WTC11 (cell line): Measurements from ENCODE around the gene TRMO. TPM values are rescaled to one million over a fixed set of nuclear protein-coding genes. Genes with fewer than 3 reads are reported as not detected.

Source experiments
- ATAC-seq: fragments of 200-7000 bp; cut with Tn5 transposase; 2 replicates; pipeline ENCODE4 v1.10.0; 2021; ENCODE audit warnings: mild to moderate bottlenecking, moderate library complexity
- CTCF ChIA-PET: fragments of 300-600 bp; sonication (Branson Sonifier 250); formaldehyde crosslinking; loops from one replicate; lab custom pipeline; 2021; ENCODE audit warnings: antibody characterized with exemption; lab: Charles Lee
- POLR2A ChIA-PET: fragments of 350-600 bp; sonication (Branson Sonifier 250); formaldehyde crosslinking; loops from one replicate; lab custom pipeline; 2021; ENCODE audit warnings: antibody characterized with exemption; lab: Charles Lee
- DNase-seq: peaks from one replicate; pipeline ENCODE4 v3.0.0; 2021; ENCODE audit warnings: low spot score
- H3K27ac Mint-ChIP-seq: 2 replicates; pipeline ENCODE4 v1.8.0; 2021; ENCODE audit warnings: mixed read lengths
- H3K27me3 Mint-ChIP-seq: 2 replicates; pipeline ENCODE4 v1.8.0; 2021; ENCODE audit warnings: low read depth, mild to moderate bottlenecking, moderate library complexity, mixed read lengths
- H3K36me3 Mint-ChIP-seq: 2 replicates; pipeline ENCODE4 v1.8.0; 2021; ENCODE audit warnings: mixed read lengths
- H3K4me1 Mint-ChIP-seq: 2 replicates; pipeline ENCODE4 v1.8.0; 2022; ENCODE audit warnings: mixed read lengths
- H3K4me3 Mint-ChIP-seq: 2 replicates; pipeline ENCODE4 v1.8.0; 2021; ENCODE audit warnings: mild to moderate bottlenecking, moderate library complexity, mixed read lengths
- H3K9me3 Mint-ChIP-seq: 2 replicates; pipeline ENCODE4 v1.8.0; 2021; ENCODE audit warnings: mixed read lengths
- ARID4B ChIP-seq: sonication (generic); formaldehyde crosslinking; IDR thresholded peaks from 2 replicates; pipeline ENCODE4 v1.8.0; 2023; ENCODE audit warnings: missing genetic modification reagents, mild to moderate bottlenecking, borderline replicate concordance
- ATF2 ChIP-seq: sonication (generic); formaldehyde crosslinking; IDR thresholded peaks from 2 replicates; pipeline ENCODE4 v1.8.1; 2022; ENCODE audit warnings: low read depth, missing genetic modification reagents, borderline replicate concordance
- CBFB ChIP-seq: sonication (generic); formaldehyde crosslinking; IDR thresholded peaks from 2 replicates; pipeline ENCODE4 v1.8.1; 2022; ENCODE audit warnings: mild to moderate bottlenecking, low read depth, missing genetic modification reagents
- HMGA2 ChIP-seq: fragments of 250-450 bp; sonication (Bioruptor Pico); IDR thresholded peaks from 2 replicates; pipeline ENCODE4 v1.4.0; 2021; ENCODE audit warnings: mild to moderate bottlenecking, moderate library complexity
- IRF2 ChIP-seq: sonication (generic); formaldehyde crosslinking; IDR thresholded peaks from 2 replicates; pipeline ENCODE4 v1.8.0; 2022; ENCODE audit warnings: low read depth, missing genetic modification reagents, borderline replicate concordance
- JAZF1 ChIP-seq: fragments of 250-450 bp; sonication (Bioruptor Pico); IDR thresholded peaks from 2 replicates; pipeline ENCODE4 v1.9.0; 2021; ENCODE audit warnings: moderate library complexity, mild to moderate bottlenecking, inconsistent platforms
- KAT7 ChIP-seq: sonication (generic); formaldehyde crosslinking; IDR thresholded peaks from 2 replicates; pipeline ENCODE4 v1.8.1; 2023; ENCODE audit warnings: missing genetic modification reagents, mild to moderate bottlenecking, borderline replicate concordance
- PRDM15 ChIP-seq: sonication (generic); formaldehyde crosslinking; IDR thresholded peaks from 2 replicates; pipeline ENCODE4 v1.8.0; 2022; ENCODE audit warnings: missing genetic modification reagents
- PREB ChIP-seq: sonication (generic); formaldehyde crosslinking; IDR thresholded peaks from 2 replicates; pipeline ENCODE4 v1.8.1; 2022; ENCODE audit warnings: mild to moderate bottlenecking, missing genetic modification reagents, moderate library complexity, borderline replicate concordance
- SMAD3 ChIP-seq: sonication (generic); formaldehyde crosslinking; IDR thresholded peaks from 2 replicates; pipeline ENCODE4 v1.8.0; 2022; ENCODE audit warnings: missing genetic modification reagents, mild to moderate bottlenecking, borderline replicate concordance
- SOX15 ChIP-seq: fragments of 250-450 bp; sonication (Bioruptor Pico); IDR thresholded peaks from 2 replicates; pipeline ENCODE4 v1.9.0; 2021; ENCODE audit warnings: mild to moderate bottlenecking
- TEAD1 ChIP-seq: sonication (generic); formaldehyde crosslinking; IDR thresholded peaks from 2 replicates; pipeline ENCODE4 v1.8.0; 2022; ENCODE audit warnings: mild to moderate bottlenecking, missing genetic modification reagents
- TP53 ChIP-seq: sonication (generic); formaldehyde crosslinking; IDR thresholded peaks from 2 replicates; pipeline ENCODE4 v1.8.1; 2023; ENCODE audit warnings: mild to moderate bottlenecking, missing genetic modification reagents
- ZNF317 ChIP-seq: sonication (generic); formaldehyde crosslinking; IDR thresholded peaks from 2 replicates; pipeline ENCODE4 v1.8.1; 2023; ENCODE audit warnings: low read depth, mild to moderate bottlenecking, moderate library complexity, missing genetic modification reagents, borderline replicate concordance
- ZNF416 ChIP-seq: fragments of 250-450 bp; sonication (Bioruptor Pico); IDR thresholded peaks from 2 replicates; pipeline ENCODE4 v1.9.0; 2021; ENCODE audit warnings: mild to moderate bottlenecking, inconsistent platforms
- ZNF532 ChIP-seq: fragments of 250-450 bp; sonication (Bioruptor Pico); IDR thresholded peaks from 2 replicates; pipeline ENCODE4 v1.9.0; 2021; ENCODE audit warnings: mild to moderate bottlenecking, borderline replicate concordance
- total RNA-seq: library from RNA; stranded (reverse); gene quantifications from 3 replicates; pipeline ENCODE4 v1.2.3, GENCODE V29; 2021

Gene TRMO
- total RNA-seq, 1 experiment from 2014 or later = 4.6 TPM

GRCh38 chr9:97910357-97910756 lies 11.9 kb downstream of the TRMO start (continued):
- TF ChIP-seq ARID4B (no peak), TP53 (no peak), JAZF1 (CRISPR knock-in tag) (no peak), PREB (CRISPR knock-in tag) (no peak), SMAD3 (no peak), SOX15 (CRISPR knock-in tag) (no peak), CBFB (CRISPR knock-in tag) (no peak), ZNF416 (no peak), ATF2 (no peak), PRDM15 (CRISPR knock-in tag) (no peak), KAT7 (no peak)

- POLR2A ChIA-PET = no interaction called here
- H3K27me3 Mint-ChIP-seq = no peaks in the 10 kb centered on the region
- H3K36me3 Mint-ChIP-seq = peaks cover 3% of the 10 kb centered on the region; the same call in 1 of the 2 replicates
- H3K27ac Mint-ChIP-seq = no peak overlapping the region
- TF ChIP-seq ZNF317 (CRISPR knock-in tag) (no peak), IRF2 (CRISPR knock-in tag) (no peak), HMGA2 (CRISPR knock-in tag) (no peak), ZNF532 (no peak), TP53 (no peak), TEAD1 (CRISPR knock-in tag) (no peak)
- H3K4me3 Mint-ChIP-seq = no peak overlapping the region
- no peak for ATAC-seq
- no peak for DNase-seq
- no peaks in the 10 kb centered on the region for H3K4me1 Mint-ChIP-seq
- CTCF ChIA-PET = no interaction called here
- no peaks in the 10 kb centered on the region for H3K9me3 Mint-ChIP-seq
These were observed 13.6 kb downstream of the TRMO start for GRCh38 chr9:97908705-97909104.
